Lower lobe of right lung (tissue), 2 donors: ENCODE results near the gene MYOZ3. TPM values are rescaled to one million over a fixed set of nuclear protein-coding genes. Genes with fewer than 3 reads are reported as not detected.

Source experiments
- ATAC-seq, 2 donors: fragments of 200-7000 bp; cut with Tn5 transposase; one replicate each; pipeline ENCODE4 v1.9.1; 2020 to 2022; ENCODE audit warnings: mild to moderate bottlenecking in 2 of 2, moderate library complexity in 2 of 2
- DNase-seq: peaks from one replicate; pipeline ENCODE4 v3.0.0-alpha.2; 2020
- H3K27ac ChIP-seq: fragments of 200-600 bp; one replicate; pipeline ENCODE4 v1.8.0; 2022
- H3K27me3 ChIP-seq: fragments of 200-600 bp; one replicate; pipeline ENCODE4 v1.8.0; 2022; ENCODE audit warnings: low read depth
- H3K36me3 ChIP-seq: fragments of 200-600 bp; one replicate; pipeline ENCODE4 v1.8.0; 2022; ENCODE audit warnings: mild to moderate bottlenecking
- H3K4me1 ChIP-seq: fragments of 200-600 bp; one replicate; pipeline ENCODE4 v1.8.0; 2022
- H3K4me3 ChIP-seq: fragments of 200-600 bp; one replicate; pipeline ENCODE4 v1.8.0; 2022; ENCODE audit warnings: mild to moderate bottlenecking
- H3K9me3 ChIP-seq: fragments of 200-600 bp; one replicate; pipeline ENCODE4 v1.8.0; 2022
- intact Hi-C: fragments of 100-400 bp; cut with DNase I; formaldehyde crosslinking; loops from one replicate; pipeline ENCODE4 v1.11.0; 2022
- long read RNA-seq: library from polyadenylated mRNA; unstranded; transcript quantifications from one replicate; pipeline ENCODE4 v2.0.0, GENCODE V29; 2021
- total RNA-seq: library from RNA; stranded (reverse); fragmentation: NEBNext Ultra II Directional; extraction: Animal tissue kit (Norgen Biotek cat#: 25700); gene quantifications from one replicate; pipeline ENCODE4 v1.2.1, GENCODE V29; 2021
- TF ChIP-seq, protein P1 (sequence below): fragments of 200-600 bp; IDR thresholded peaks from one replicate; pipeline ENCODE4 v1.8.0; 2022; ENCODE audit warnings: antibody characterized with exemption, mild to moderate bottlenecking
- donor health status: DM: no; HTN: yes; CAD: no; lungs with severe emphysema.

The MYOZ3 gene, protein sequence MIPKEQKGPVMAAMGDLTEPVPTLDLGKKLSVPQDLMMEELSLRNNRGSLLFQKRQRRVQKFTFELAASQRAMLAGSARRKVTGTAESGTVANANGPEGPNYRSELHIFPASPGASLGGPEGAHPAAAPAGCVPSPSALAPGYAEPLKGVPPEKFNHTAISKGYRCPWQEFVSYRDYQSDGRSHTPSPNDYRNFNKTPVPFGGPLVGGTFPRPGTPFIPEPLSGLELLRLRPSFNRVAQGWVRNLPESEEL
- total RNA-seq = 0.92 TPM
- long read RNA-seq, partial matches to known transcripts = 0 of 2 reads
- long read RNA-seq, other reads (novel, unspliced or antisense) = 2 of 2 reads

DNA sequence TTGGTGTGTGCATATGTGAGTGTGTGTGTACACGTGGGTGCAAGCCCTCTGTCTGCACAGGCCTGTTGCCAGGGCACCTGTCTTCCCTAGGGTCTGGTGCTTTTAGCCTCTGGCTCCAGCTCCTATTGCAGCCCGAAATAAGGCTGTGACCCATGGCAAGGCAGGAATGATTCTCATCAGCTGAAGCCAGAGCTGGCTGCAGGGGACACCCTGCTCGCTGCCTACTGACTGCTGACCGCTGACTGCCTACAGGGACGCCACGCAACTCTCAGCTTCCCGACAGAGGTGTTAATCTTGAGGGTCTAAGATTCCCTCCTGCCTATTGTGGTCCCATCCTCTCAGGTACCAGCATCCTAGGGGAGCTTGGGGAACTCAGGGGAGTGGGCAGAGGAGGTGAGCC, at the start of gene MYOZ3:
Gene MYOZ3, plus strand, starts transcription at position 166 of the 400 bp plus-strand sequence. CDS start 1,691 bp downstream, outside the sequence.
- TF ChIP-seq, protein P1, sequence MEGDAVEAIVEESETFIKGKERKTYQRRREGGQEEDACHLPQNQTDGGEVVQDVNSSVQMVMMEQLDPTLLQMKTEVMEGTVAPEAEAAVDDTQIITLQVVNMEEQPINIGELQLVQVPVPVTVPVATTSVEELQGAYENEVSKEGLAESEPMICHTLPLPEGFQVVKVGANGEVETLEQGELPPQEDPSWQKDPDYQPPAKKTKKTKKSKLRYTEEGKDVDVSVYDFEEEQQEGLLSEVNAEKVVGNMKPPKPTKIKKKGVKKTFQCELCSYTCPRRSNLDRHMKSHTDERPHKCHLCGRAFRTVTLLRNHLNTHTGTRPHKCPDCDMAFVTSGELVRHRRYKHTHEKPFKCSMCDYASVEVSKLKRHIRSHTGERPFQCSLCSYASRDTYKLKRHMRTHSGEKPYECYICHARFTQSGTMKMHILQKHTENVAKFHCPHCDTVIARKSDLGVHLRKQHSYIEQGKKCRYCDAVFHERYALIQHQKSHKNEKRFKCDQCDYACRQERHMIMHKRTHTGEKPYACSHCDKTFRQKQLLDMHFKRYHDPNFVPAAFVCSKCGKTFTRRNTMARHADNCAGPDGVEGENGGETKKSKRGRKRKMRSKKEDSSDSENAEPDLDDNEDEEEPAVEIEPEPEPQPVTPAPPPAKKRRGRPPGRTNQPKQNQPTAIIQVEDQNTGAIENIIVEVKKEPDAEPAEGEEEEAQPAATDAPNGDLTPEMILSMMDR = no peak
- peaks cover 4% of the 10 kb centered on the region for H3K27me3 ChIP-seq
- no peak within 1 kb of the TSS for H3K4me3 ChIP-seq
- no peaks in the 10 kb centered on the region for H3K36me3 ChIP-seq
- H3K4me1 ChIP-seq = peaks cover 21% of the 10 kb centered on the region
- intact Hi-C loops = no loop called here
- H3K27ac ChIP-seq = no peak within 1 kb of the TSS
- no peak for ATAC-seq
- H3K9me3 ChIP-seq = no peaks in the 10 kb centered on the region
- DNase-seq = no peak

DNA sequence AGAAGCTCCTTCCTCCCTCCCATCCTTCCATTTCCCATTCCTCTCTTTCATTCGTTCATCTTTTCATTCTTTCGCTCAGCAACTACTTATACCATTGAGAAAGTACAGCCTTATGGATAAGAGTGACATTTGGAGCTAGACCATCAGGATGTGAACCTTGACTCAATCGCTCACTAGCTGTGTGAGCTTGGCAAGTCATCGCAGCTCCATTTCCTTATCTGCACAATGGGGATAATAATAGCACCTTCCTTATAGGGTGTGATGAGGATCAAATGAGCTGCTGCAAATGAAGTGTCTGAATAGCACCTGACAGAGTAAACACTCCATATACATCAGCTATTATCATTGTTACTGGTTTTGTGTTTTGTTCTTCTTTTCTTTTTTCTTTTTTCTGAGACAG, 48.6 kb upstream of the MYOZ3 start:
- no peak overlapping the region for H3K4me3 ChIP-seq
- TF ChIP-seq, protein P1 = no peak
- ATAC-seq (no peak), DNase-seq (no peak)
- H3K36me3 ChIP-seq = no peaks in the 10 kb centered on the region
- no peaks in the 10 kb centered on the region for H3K9me3 ChIP-seq
- no peaks in the 10 kb centered on the region for H3K27me3 ChIP-seq
- no peak overlapping the region for H3K27ac ChIP-seq
- intact Hi-C loops = no loop called here
- peaks cover 69% of the 10 kb centered on the region for H3K4me1 ChIP-seq

DNA sequence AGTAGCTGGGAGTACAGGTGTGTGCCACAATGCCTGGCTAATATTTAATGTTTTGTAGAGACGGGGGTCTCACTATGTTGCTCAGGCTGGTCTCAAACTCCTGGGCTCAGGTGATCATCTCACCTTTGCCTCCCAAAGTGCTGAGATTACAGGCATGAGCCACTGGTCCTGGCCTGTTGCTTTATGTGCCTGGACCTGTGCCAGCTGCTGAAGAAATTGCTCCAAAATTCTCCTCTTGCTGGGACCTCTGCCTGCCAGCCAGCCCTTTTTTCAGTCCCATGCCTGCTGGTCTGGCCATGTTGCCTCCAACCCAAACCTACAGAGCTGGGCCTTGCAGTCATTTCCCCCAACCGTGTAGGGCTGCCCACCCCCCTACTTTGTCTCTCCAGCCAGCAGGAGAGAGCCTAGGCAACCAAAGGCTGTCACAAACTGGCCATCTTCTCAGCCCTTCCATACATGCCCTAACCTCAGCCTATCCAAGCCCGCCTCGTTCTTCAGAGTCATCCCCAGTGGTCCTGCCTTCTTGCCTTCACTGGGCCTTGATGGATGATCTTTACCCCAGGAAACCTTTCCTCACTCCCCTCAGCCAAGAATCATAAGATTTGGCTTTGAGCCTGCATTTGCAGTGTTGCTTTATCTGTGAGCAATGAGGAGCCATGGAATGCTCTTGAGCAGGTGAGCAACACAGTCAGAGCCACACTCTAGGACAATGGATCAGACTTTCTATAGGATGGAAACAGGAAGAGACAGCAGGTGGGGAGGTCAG, 48.0 kb upstream of the MYOZ3 start:
- Histone ChIP-seq H3K36me3 (no peaks in the 10 kb centered on the region), H3K4me1 (peaks cover 75% of the 10 kb centered on the region), H3K27ac (no peak overlapping the region), H3K4me3 (no peak overlapping the region), H3K9me3 (no peaks in the 10 kb centered on the region), H3K27me3 (no peaks in the 10 kb centered on the region)
- intact Hi-C loops = no loop called here
- no peak for ATAC-seq
- TF ChIP-seq, protein P1 = no peak
- no peak for DNase-seq

DNA sequence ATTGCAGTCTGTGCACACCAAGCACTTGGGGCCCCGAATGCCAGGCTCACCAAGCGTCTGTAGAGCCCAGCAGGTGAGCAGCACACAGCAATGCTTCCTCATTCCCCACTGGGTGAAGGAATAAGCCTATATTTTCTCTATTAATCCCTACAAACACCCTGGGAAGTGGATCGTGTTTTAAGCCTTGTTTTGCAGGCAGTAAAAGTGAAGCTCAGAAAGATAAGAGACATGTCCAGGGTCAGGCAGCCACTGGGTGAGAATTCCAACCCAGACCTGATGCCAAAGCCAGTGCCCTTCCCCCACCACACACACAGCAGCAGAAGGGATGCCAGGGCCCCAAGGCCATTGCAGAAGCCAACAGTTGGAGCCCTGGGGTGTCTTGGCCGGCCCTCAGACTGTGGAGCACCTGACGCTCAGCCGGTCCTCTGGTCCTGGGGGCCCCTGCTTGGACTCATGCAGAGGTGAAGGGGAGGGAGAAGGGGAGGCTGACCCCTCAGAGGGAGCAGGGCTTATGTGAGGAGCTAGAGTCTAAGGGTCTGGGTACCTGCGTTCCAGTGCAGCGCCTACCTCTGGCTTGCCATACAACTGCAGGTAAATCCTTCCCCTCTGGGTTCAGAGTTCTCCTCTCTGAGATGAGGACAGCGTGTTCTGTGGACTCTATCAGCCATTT, 46.9 kb upstream of the MYOZ3 start:
- Histone ChIP-seq H3K4me3 (no peak overlapping the region), H3K36me3 (no peaks in the 10 kb centered on the region), H3K27ac (no peak overlapping the region), H3K4me1 (peaks cover 85% of the 10 kb centered on the region), H3K27me3 (no peaks in the 10 kb centered on the region), H3K9me3 (no peaks in the 10 kb centered on the region)
- intact Hi-C loops = no loop called here
- DNase-seq (no peak), ATAC-seq (no peak)
- TF ChIP-seq, protein P1 = no peak

DNA sequence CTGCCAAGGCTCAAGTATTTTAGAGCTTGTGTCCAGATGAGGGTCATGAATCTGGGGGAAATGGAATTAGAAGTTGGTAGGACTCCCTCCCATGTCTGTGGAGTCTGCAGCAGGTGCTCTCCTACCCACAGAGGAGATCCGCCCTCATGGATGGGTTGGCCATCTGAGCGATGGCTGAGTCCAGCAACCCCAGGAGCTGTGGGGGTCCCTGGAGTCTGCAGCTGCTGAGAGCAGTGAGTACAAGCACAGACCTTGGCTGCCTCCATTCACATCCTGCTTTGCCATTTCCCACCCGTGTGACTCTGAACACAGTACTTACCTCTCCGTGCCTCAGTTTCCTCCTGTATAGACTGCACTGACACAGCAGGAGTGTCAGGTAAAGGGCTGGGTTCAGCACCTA, 46.4 kb upstream of the MYOZ3 start:
- Histone ChIP-seq H3K9me3 (no peaks in the 10 kb centered on the region), H3K4me1 (peaks cover 91% of the 10 kb centered on the region), H3K27me3 (no peaks in the 10 kb centered on the region), H3K27ac (peak overlapping the region; percentile 62), H3K4me3 (no peak overlapping the region), H3K36me3 (no peaks in the 10 kb centered on the region)
- intact Hi-C loops = no loop called here
- DNase-seq (no peak), ATAC-seq (no peak)
- TF ChIP-seq, protein P1 = no peak
